A549 (cell line): ENCODE data around the gene DEDD2. TPM values are rescaled to one million over a fixed set of nuclear protein-coding genes. Genes with fewer than 3 reads are reported as not detected.
A peak's percentile ranks its signal among the peaks of the same experiment; 100 is the strongest.

Experiments used
- ATAC-seq, 2 experiments: fragments of 200-7000 bp in 1 of 2; fragments of >200 bp in 1 of 2; cut with Nextera tagmentation in 1 of 2; cut with Tn5 transposase in 1 of 2; 3 replicates each; pipeline versions ENCODE4 v1.8.0 to v1.9.1; 2018 to 2020; ENCODE audit warnings: mild to moderate bottlenecking in 1 of 2, moderate library complexity in 1 of 2
- CTCF ChIA-PET: fragments of 300-600 bp; sonication (Branson Sonifier 250); formaldehyde crosslinking; extraction: SDS; loops from one replicate; lab custom pipeline; 2021; ENCODE audit warnings: antibody characterized with exemption, inconsistent platforms; lab: Yijun Ruan, JAX
- POLR2A ChIA-PET: fragments of 350-600 bp; formaldehyde crosslinking; extraction: SDS; loops from one replicate; lab custom pipeline; 2021; ENCODE audit warnings: antibody characterized with exemption, inconsistent platforms; lab: Yijun Ruan, JAX
- DNase-seq, 2 experiments: peaks; one replicate each; pipeline versions ENCODE4 v3.0.0 to v3.0.0-alpha.2; 2011 to 2016; ENCODE audit warnings: low read depth in 1 of 2, low spot score in 1 of 2
- FAIRE-seq: peaks from 2 replicates; lab custom pipeline; 2011; peaks lifted over from hg19 to GRCh38; lab: Jason Lieb, UNC
- H3K27ac ChIP-seq, 2 experiments: fragments of >200 bp; sonication (Bioruptor Twin); formaldehyde crosslinking; 3 replicates each; pipeline ENCODE4 v1.5.1; 2016 to 2017
- H3K4me1 ChIP-seq: fragments of >200 bp; sonication (Bioruptor Twin); formaldehyde crosslinking; 3 replicates; pipeline ENCODE4 v1.6.1; 2016
- H3K4me2 ChIP-seq: fragments of >200 bp; sonication (Bioruptor Twin); formaldehyde crosslinking; 3 replicates; pipeline ENCODE4 v1.6.1; 2016
- H3K4me3 ChIP-seq: fragments of >200 bp; sonication (Bioruptor Twin); formaldehyde crosslinking; 3 replicates; pipeline ENCODE4 v1.5.1; 2016
- H3K9me3 ChIP-seq: fragments of >200 bp; sonication (Bioruptor Twin); formaldehyde crosslinking; 3 replicates; pipeline ENCODE4 v1.6.1; 2016
- BHLHE40 ChIP-seq: IDR thresholded peaks from 2 replicates; pipeline ENCODE4 v1.6.1; 2012; ENCODE audit warnings: low read depth, low read length, inconsistent platforms
- CEBPB ChIP-seq, 2 experiments: fragments of >200 bp in 1 of 2; sonication (Bioruptor Twin) in 1 of 2; formaldehyde crosslinking in 1 of 2; IDR thresholded peaks; 2 replicates each; pipeline ENCODE4 v1.6.1; 2012 to 2016
- CHD2 ChIP-seq: fragments of 150-350 bp; IDR thresholded peaks from 2 replicates; pipeline ENCODE4 v1.6.1; 2014; ENCODE audit warnings: low read length; ENCODE audit not compliant: partially characterized antibody
- FOXS1 ChIP-seq: fragments of 250-450 bp; sonication (Bioruptor Pico); IDR thresholded peaks from 2 replicates; pipeline ENCODE4 v1.5.0; 2020; ENCODE audit warnings: mild to moderate bottlenecking, moderate library complexity
- HEYL ChIP-seq: fragments of 250-450 bp; sonication (Bioruptor Pico); IDR thresholded peaks from 2 replicates; pipeline ENCODE4 v1.8.0; 2021; ENCODE audit warnings: mild to moderate bottlenecking, moderate library complexity
- HOXA7 ChIP-seq: fragments of 250-450 bp; sonication (Bioruptor Pico); IDR thresholded peaks from 2 replicates; pipeline ENCODE4 v1.5.0; 2020; ENCODE audit warnings: mild to moderate bottlenecking, moderate library complexity
- JUN ChIP-seq, 2 experiments: fragments of >200 bp; sonication (Bioruptor Twin); formaldehyde crosslinking; IDR thresholded peaks; 2 replicates in 1 of 2; 3 replicates in 1 of 2; pipeline ENCODE4 v1.6.1; 2016 to 2017
- KDM5A ChIP-seq: fragments of 200-600 bp; sonication (generic); IDR thresholded peaks from 2 replicates; pipeline ENCODE4 v1.6.1; 2016; ENCODE audit warnings: antibody characterized with exemption, mild to moderate bottlenecking
- POLR2A ChIP-seq: IDR thresholded peaks from 2 replicates; pipeline ENCODE4 v1.6.1; 2012; ENCODE audit warnings: mild to moderate bottlenecking, low read length
- POLR2AphosphoS2 ChIP-seq: conservative IDR thresholded peaks from 2 replicates; pipeline ENCODE4 v1.6.1; 2012; ENCODE audit warnings: low read length, improper control_type of control experiment, inconsistent platforms
- SMC3 ChIP-seq: fragments of >200 bp; sonication (Bioruptor Twin); formaldehyde crosslinking; IDR thresholded peaks from 3 replicates; pipeline ENCODE4 v1.6.1; 2018; ENCODE audit warnings: inconsistent platforms
- SREBF2 ChIP-seq: fragments of 450-650 bp; IDR thresholded peaks from 2 replicates; pipeline ENCODE4 v1.6.1; 2014; ENCODE audit warnings: mild to moderate bottlenecking, moderate library complexity
- TP53 ChIP-seq: fragments of 250-450 bp; sonication (Bioruptor Pico); IDR thresholded peaks from 2 replicates; pipeline ENCODE4 v1.5.0; 2021; ENCODE audit warnings: mild to moderate bottlenecking, moderate library complexity
- WGBS: methylation state at CpG from one replicate; pipeline ENCODE4 v1.1.6; 2017; ENCODE audit errors: missing lambda C conversion rate; 5-methylcytosine and 5-hydroxymethylcytosine counted together
- polyA plus RNA-seq, 4 experiments: library from polyadenylated mRNA; depleted of rRNA in 3 of 4; stranded (reverse); fragments of >200 nt; fragmentation: RNase III in 1 of 4; extraction: RNeasy Plus Mini Kit Qiagen cat#74134 plus additional on column Dnase treatment in 1 of 4; gene quantifications; 2 replicates in 3 of 4; 3 replicates in 1 of 4; pipeline ENCODE4 v1.2.3, GENCODE V29; 2011 to 2017
- TF ChIP-seq, protein P1 (sequence below): IDR thresholded peaks from 2 replicates; pipeline ENCODE4 v1.6.1; 2012
- TF ChIP-seq, protein P2 (sequence below): fragments of 450-650 bp; IDR thresholded peaks from 2 replicates; pipeline ENCODE4 v1.6.1; 2014; ENCODE audit warnings: antibody characterized with exemption
- TF ChIP-seq, protein P3 (sequence below): fragments of >200 bp; sonication (Bioruptor Twin); formaldehyde crosslinking; IDR thresholded peaks from 3 replicates; pipeline ENCODE4 v1.6.1; 2016

DEDD2 gene
- polyA plus RNA-seq, 2 of the 4 experiments (the other 2 are of a cell fraction) = 30.8 to 54.1 TPM

DNA sequence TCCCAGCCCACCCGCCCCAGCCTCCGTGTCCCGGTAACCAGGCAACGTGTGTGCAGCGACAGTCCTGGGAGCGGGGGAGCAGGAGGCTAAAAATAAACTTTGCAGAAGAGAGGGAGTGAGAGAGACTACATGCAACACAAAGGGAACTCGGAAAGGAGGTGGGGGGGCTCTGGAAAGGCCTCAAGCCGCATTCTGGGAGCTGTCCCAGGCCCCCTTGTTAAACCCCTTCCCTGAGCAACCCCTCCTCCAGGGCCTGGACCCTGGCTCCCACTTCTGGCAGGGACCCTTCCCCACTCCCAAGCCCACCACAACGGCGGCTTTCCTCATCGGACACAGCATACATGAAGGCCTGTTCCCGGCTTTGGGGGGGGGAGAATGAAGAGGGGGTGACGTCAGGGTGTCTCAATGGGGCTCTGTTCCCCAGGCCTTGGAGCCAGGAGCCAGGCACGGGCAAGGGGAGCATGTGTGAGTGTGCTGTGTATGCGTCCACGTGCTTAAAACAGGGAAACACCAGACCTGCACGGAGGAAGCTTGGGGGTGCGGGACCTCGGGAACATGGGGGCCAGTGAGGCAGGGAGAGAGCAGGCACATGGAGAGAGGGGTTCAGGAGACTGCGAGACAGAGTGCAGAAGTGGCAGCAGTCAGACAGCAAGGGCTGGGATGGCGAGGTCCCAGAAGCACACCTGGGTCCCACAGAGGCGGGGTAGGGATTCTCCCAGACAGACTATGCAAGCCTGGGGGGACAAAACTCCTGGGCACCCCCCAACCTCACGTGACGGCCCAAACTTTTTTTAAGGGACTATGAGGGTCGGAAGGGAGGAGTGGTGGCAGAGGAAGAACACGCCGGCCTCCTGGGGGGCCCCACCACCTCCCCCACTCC lies 35.1 kb upstream of the DEDD2 start:
- 0 out of 6 replicates have a peak, but pooled peaks of 1 of the 2 experiments have one; percentile 0 for ATAC-seq
- peak; percentile 46 for FAIRE-seq

DNA sequence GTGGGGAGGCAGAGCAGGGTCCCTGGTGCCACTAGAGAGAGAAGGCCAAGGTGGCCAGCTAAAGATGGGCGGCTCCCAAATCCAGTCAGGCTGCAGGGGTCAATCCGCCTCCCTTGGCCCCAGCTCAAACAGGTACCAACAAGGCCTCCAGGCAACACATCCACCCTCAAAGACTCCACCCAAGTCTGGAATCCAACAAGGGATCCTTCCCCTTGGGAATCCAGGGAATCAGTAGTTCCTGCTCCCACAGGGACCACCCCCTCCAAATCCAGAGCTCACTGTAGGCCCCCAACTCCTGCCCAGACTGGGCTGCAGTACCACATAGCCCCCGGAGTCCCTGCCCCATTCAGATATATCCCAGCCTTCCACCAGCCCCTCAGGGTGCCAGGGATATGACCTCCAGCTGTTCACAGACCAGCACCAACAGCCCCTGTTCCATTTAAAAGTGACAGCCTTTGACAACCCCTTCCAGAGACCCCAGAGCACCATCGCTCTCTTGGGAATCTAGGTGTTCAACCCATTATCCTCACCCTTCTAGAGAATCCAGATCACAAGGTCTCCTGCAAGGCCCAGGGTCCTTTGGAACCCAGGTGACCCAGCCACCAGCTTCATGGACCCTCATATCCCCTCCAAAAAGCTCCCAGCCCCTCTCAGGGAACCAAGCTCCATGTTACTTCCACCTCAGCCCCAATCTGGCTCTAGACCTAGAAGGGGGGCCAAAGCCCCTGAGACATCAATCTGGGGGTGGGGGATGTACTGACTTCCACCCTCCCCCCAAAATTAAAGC lies 34.3 kb upstream of the DEDD2 start:
- ChIA-PET CTCF (interaction anchor here (0.6 to 21.7 kb wide), 12 partner anchors 9 to 143 kb away, joined by 3 to 616 read pairs (median 6); partner anchors contain the start of genes CIC, PAFAH1B3, POU2F2 and PRR19), POLR2A (interaction anchor here (3.4 kb wide), 1 partner anchor 9 kb away, joined by 28 read pairs; the partner anchor contains the start of gene GSK3A)
- 0 out of 5 replicates have a peak, but pooled peaks of 1 of the 2 experiments have one; percentile 8 for TF ChIP-seq JUN (IDR thresholded peaks at IDR 0.05)
- TF ChIP-seq POLR2A = no peak
- Histone ChIP-seq H3K27ac (peak overlapping the region; percentile 94 to 96), H3K4me1 (peaks cover 68% of the 10 kb centered on the region), H3K4me2 (peak overlapping the region; percentile 92), H3K4me3 (peak overlapping the region; percentile 94), H3K9me3 (no peaks in the 10 kb centered on the region)
- WGBS = 60% methylated on average over 4 of the region's 4 CpGs
- FAIRE-seq (no peak), DNase-seq (peak in 1 of 2 experiments; percentile 50), ATAC-seq (no peak)

More for the DNA sequence above, 35.1 kb upstream of the DEDD2 start:
- Histone ChIP-seq H3K4me1 (peaks cover 60% of the 10 kb centered on the region), H3K27ac (peak overlapping the region; percentile 94 to 96), H3K4me3 (peak overlapping the region; percentile 94), H3K4me2 (peak overlapping the region; percentile 92), H3K9me3 (no peaks in the 10 kb centered on the region)
- TF ChIP-seq CEBPB (IDR thresholded peaks at IDR 0.05) (no peak), SREBF2 (no peak), TP53 (CRISPR knock-in tag) (0 out of 2 replicates have a peak, but pooled peaks have one; percentile 10), KDM5A (no peak), HEYL (no peak), CHD2 (no peak), SMC3 (no peak), HOXA7 (CRISPR knock-in tag) (no peak), BHLHE40 (0 out of 2 replicates have a peak, but pooled peaks have one; percentile 46), FOXS1 (no peak), POLR2AphosphoS2 (peak; percentile 75; the same call in 1 of the 2 replicates), JUN (IDR thresholded peaks at IDR 0.05) (0 out of 5 replicates have a peak, but pooled peaks of 1 of the 2 experiments have one; percentile 3)
- TF ChIP-seq, protein P1, sequence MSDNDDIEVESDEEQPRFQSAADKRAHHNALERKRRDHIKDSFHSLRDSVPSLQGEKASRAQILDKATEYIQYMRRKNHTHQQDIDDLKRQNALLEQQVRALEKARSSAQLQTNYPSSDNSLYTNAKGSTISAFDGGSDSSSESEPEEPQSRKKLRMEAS = peak; percentile 88
- TF ChIP-seq, protein P2, sequence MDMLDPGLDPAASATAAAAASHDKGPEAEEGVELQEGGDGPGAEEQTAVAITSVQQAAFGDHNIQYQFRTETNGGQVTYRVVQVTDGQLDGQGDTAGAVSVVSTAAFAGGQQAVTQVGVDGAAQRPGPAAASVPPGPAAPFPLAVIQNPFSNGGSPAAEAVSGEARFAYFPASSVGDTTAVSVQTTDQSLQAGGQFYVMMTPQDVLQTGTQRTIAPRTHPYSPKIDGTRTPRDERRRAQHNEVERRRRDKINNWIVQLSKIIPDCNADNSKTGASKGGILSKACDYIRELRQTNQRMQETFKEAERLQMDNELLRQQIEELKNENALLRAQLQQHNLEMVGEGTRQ = 0 out of 2 replicates have a peak, but pooled peaks have one; percentile 6
- TF ChIP-seq, protein P3, sequence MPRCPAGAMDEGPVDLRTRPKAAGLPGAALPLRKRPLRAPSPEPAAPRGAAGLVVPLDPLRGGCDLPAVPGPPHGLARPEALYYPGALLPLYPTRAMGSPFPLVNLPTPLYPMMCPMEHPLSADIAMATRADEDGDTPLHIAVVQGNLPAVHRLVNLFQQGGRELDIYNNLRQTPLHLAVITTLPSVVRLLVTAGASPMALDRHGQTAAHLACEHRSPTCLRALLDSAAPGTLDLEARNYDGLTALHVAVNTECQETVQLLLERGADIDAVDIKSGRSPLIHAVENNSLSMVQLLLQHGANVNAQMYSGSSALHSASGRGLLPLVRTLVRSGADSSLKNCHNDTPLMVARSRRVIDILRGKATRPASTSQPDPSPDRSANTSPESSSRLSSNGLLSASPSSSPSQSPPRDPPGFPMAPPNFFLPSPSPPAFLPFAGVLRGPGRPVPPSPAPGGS = 0 out of 3 replicates have a peak, but pooled peaks have one; percentile 15
- CTCF ChIA-PET = interaction anchor here (0.9 to 21.7 kb wide), 9 partner anchors 8 to 144 kb away, joined by 3 to 616 read pairs (median 4); partner anchors contain the start of genes CIC, PAFAH1B3, POU2F2 and PRR19
- POLR2A ChIA-PET = interaction anchor here (3.4 kb wide), 1 partner anchor 10 kb away, joined by 28 read pairs; the partner anchor contains the start of gene GSK3A
- WGBS = 14% methylated on average over 26 of the region's 27 CpGs
- DNase-seq = peak; percentile 52 to 59
